PC-9 (cell line): Measurements from ENCODE around the gene SLIT1. TPM values are rescaled to one million over a fixed set of nuclear protein-coding genes. Genes with fewer than 3 reads are reported as not detected.

Experiments used
- BruUV-seq: library from RNA; stranded (reverse); fragments of 400-500 nt; replicated peaks from 2 replicates; lab custom pipeline; 2021; lab: Mats Ljungman, UMichigan
- CTCF ChIA-PET: fragments of 300-600 bp; sonication (Branson Sonifier 250); formaldehyde crosslinking; loops from one replicate; lab custom pipeline; 2022; ENCODE audit warnings: antibody characterized with exemption; lab: Charles Lee
- POLR2A ChIA-PET: fragments of 300-600 bp; sonication (Branson Sonifier 250); formaldehyde crosslinking; loops from one replicate; lab custom pipeline; 2022; ENCODE audit warnings: antibody characterized with exemption; ENCODE audit not compliant: unreplicated experiment; lab: Charles Lee
- DNase-seq, 2 experiments: peaks; one replicate each; pipeline versions ENCODE4 v3.0.0 to v3.0.0-alpha.2; 2015 to 2022; ENCODE audit warnings: mixed read lengths in 1 of 2
- H2AFZ ChIP-seq: fragments of 200-600 bp; sonication (generic); 2 replicates; pipeline ENCODE4 v1.8.1; 2017; ENCODE audit warnings: antibody characterized with exemption
- H3F3A ChIP-seq: fragments of 200-600 bp; sonication (generic); 2 replicates; pipeline ENCODE4 v1.8.1; 2017; ENCODE audit warnings: antibody characterized with exemption, mild to moderate bottlenecking, low read depth; ENCODE audit not compliant: insufficient read depth
- H3K27ac ChIP-seq: fragments of 200-600 bp; sonication (generic); 2 replicates; pipeline ENCODE4 v1.6.1; 2016; ENCODE audit warnings: mixed run types
- H3K27me3 ChIP-seq: fragments of 200-600 bp; sonication (generic); 2 replicates; pipeline ENCODE4 v1.6.1; 2016; ENCODE audit warnings: low read depth, mixed run types; ENCODE audit not compliant: insufficient read depth
- H3K36me3 ChIP-seq: fragments of 200-600 bp; sonication (generic); 2 replicates; pipeline ENCODE4 v1.6.1; 2016; ENCODE audit warnings: low read depth, mixed run types
- H3K4me1 ChIP-seq: fragments of 200-600 bp; sonication (generic); replicated peaks from 2 replicates; pipeline ENCODE4 v1.6.1; 2016; ENCODE audit warnings: mixed run types; ENCODE audit not compliant: insufficient read depth
- H3K4me2 ChIP-seq: fragments of 200-600 bp; sonication (generic); 2 replicates; pipeline ENCODE4 v1.6.1; 2017; ENCODE audit warnings: mixed run types
- H3K4me3 ChIP-seq: fragments of 200-600 bp; sonication (generic); 2 replicates; pipeline ENCODE4 v1.6.1; 2016; ENCODE audit warnings: mixed run types
- H3K79me2 ChIP-seq: fragments of 200-600 bp; sonication (generic); 2 replicates; pipeline ENCODE4 v1.6.1; 2017; ENCODE audit warnings: low read depth, mixed run types
- H3K9me2 ChIP-seq: fragments of 200-600 bp; sonication (generic); 2 replicates; pipeline ENCODE4 v1.8.1; 2017; ENCODE audit warnings: mild to moderate bottlenecking; ENCODE audit not compliant: insufficient read depth
- H3K9me3 ChIP-seq: fragments of 200-600 bp; sonication (generic); 2 replicates; pipeline ENCODE4 v1.8.1; 2016; ENCODE audit warnings: low read depth; ENCODE audit not compliant: insufficient read depth
- H4K20me1 ChIP-seq: fragments of 200-600 bp; sonication (generic); 2 replicates; pipeline ENCODE4 v1.8.1; 2017; ENCODE audit not compliant: insufficient read depth
- EZH2 ChIP-seq: fragments of 200-600 bp; sonication (generic); IDR thresholded peaks from 2 replicates; pipeline ENCODE4 v1.8.0; 2017; ENCODE audit warnings: antibody characterized with exemption, low read depth
- intact Hi-C: fragments of 100-400 bp; cut with micrococcal nuclease; formaldehyde crosslinking; loops from one replicate; pipeline ENCODE4 v1.10.0; 2022; ENCODE audit not compliant: unreplicated experiment
- total RNA-seq: library from RNA; stranded (reverse); gene quantifications from 2 replicates; pipeline ENCODE4 v1.2.3, GENCODE V29; 2021
- TF ChIP-seq, protein P1 (sequence below): fragments of 200-600 bp; sonication (generic); conservative IDR thresholded peaks from 2 replicates; pipeline ENCODE4 v1.6.1; 2017; ENCODE audit warnings: mixed run types, antibody characterized with exemption, mild to moderate bottlenecking, moderate library complexity

Gene SLIT1
- total RNA-seq, 1 experiment from 2014 or later: not detected

DNA sequence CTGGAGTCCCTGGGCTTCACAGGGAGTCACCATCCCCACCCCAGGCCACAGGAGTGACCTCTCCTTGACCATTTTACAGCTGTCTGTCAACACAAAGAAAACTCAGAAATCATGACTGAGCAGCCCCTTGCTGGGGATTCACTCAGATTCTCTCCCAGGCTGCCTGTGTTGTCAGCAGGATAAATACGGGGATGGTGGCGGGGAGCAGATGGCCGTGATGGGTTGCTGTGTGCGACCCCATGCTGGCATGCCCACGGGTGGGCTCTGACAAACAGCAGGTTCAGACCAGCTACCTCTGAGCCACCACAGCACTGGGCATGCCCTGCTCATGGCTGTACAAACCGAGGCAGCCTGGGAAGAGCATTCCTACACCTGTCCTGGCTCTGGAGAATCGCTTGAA is 136.1 kb downstream of the SLIT1 start:
- no peak overlapping the region for H3K27ac ChIP-seq
- H3K36me3 ChIP-seq: no peaks in the 10 kb centered on the region
- ChIA-PET CTCF (no interaction called here), POLR2A (no interaction called here)
- no peaks in the 10 kb centered on the region for H3K27me3 ChIP-seq
- TF ChIP-seq, protein P1, sequence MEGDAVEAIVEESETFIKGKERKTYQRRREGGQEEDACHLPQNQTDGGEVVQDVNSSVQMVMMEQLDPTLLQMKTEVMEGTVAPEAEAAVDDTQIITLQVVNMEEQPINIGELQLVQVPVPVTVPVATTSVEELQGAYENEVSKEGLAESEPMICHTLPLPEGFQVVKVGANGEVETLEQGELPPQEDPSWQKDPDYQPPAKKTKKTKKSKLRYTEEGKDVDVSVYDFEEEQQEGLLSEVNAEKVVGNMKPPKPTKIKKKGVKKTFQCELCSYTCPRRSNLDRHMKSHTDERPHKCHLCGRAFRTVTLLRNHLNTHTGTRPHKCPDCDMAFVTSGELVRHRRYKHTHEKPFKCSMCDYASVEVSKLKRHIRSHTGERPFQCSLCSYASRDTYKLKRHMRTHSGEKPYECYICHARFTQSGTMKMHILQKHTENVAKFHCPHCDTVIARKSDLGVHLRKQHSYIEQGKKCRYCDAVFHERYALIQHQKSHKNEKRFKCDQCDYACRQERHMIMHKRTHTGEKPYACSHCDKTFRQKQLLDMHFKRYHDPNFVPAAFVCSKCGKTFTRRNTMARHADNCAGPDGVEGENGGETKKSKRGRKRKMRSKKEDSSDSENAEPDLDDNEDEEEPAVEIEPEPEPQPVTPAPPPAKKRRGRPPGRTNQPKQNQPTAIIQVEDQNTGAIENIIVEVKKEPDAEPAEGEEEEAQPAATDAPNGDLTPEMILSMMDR: no peak
- no peak for TF ChIP-seq EZH2
- H2AFZ ChIP-seq: no peak overlapping the region
- H3F3A ChIP-seq: no peaks in the 10 kb centered on the region
- intact Hi-C loops: no loop called here
- no peak overlapping the region for H3K4me3 ChIP-seq
- H3K9me2 ChIP-seq: no peaks in the 10 kb centered on the region
- no peaks in the 10 kb centered on the region for H3K9me3 ChIP-seq
- H3K79me2 ChIP-seq: no peaks in the 10 kb centered on the region
- no peak overlapping the region for H3K4me2 ChIP-seq
- no peaks in the 10 kb centered on the region; the same call in 1 of the 2 replicates for H3K4me1 ChIP-seq
- H4K20me1 ChIP-seq: no peaks in the 10 kb centered on the region
- no peak for DNase-seq
- no TSS peak for BruUV-seq

DNA sequence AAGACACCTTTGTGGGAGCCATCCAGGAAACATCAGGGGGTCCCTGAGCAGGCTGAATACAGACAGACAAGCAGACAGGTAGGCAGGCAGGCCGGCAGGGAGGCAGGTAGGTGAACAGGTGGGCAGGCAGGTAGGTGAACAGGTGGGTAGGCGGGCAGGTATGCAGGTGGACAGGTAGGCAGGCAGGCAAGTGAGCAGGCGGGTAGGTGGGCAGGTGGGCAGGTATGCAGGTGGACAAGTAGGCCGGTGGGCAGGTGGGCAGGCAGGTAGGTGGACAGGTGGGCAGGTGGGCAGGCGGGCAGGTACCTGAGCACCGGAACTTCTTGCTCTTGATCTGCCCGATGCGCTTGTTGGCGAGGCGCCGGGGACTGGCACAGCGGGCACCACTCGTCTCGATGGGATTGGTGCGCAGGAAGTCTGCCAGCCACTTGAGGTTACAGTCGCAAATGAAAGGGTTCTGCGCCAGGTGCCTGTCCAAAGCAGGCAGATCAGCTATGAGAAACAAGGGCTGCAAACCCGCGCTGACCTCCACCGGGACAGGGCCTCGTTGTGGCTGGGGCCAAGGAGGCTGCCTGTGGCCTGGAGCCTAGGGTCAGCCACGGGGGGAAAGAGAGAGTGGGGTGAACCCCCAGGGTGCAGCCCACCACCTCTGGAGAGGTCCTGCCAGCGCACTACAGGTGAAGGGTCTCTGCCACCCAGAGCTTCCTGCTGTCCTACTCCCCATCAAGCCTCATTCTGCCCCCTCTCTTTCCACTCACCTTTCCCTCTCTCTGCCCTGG is 136.9 kb downstream of the SLIT1 start:
- no peaks in the 10 kb centered on the region for H3K27me3 ChIP-seq
- no peaks in the 10 kb centered on the region for H3K9me3 ChIP-seq
- no peak overlapping the region for H2AFZ ChIP-seq
- no peaks in the 10 kb centered on the region for H4K20me1 ChIP-seq
- H3K4me1 ChIP-seq: no peaks in the 10 kb centered on the region; the same call in 1 of the 2 replicates
- H3K4me3 ChIP-seq: no peak overlapping the region
- H3K9me2 ChIP-seq: no peaks in the 10 kb centered on the region
- H3K27ac ChIP-seq: no peak overlapping the region
- no peak overlapping the region for H3K4me2 ChIP-seq
- no peak for TF ChIP-seq EZH2
- TF ChIP-seq, protein P1: no peak
- no peaks in the 10 kb centered on the region for H3K79me2 ChIP-seq
- DNase-seq: no peak
- no peaks in the 10 kb centered on the region for H3F3A ChIP-seq
- ChIA-PET CTCF (no interaction called here), POLR2A (no interaction called here)
- no peaks in the 10 kb centered on the region for H3K36me3 ChIP-seq
- no TSS peak for BruUV-seq
- intact Hi-C loops: no loop called here

GRCh38 chr10:97047788-97048187 is 138.0 kb downstream of the SLIT1 start:
- Histone ChIP-seq H3K27me3 (no peaks in the 10 kb centered on the region), H3K36me3 (no peaks in the 10 kb centered on the region), H3K4me3 (no peak overlapping the region), H4K20me1 (no peaks in the 10 kb centered on the region), H3K27ac (no peak overlapping the region), H3K4me1 (no peaks in the 10 kb centered on the region), H2AFZ (no peak overlapping the region), H3K9me2 (no peaks in the 10 kb centered on the region), H3F3A (no peaks in the 10 kb centered on the region), H3K4me2 (no peak overlapping the region), H3K9me3 (no peaks in the 10 kb centered on the region), H3K79me2 (no peaks in the 10 kb centered on the region)
- no TSS peak for BruUV-seq
- ChIA-PET POLR2A (no interaction called here), CTCF (no interaction called here)
- DNase-seq: no peak
- TF ChIP-seq, protein P1: no peak
- TF ChIP-seq EZH2: no peak
- intact Hi-C loops: no loop called here
